ENCODE results near the gene CACNA2D3.

GRCh38 chr3:54299169-54299935, 177.0 kb downstream of the CACNA2D3 start:
- TF ChIP-seq FOXA1 (IDR thresholded peaks at IDR 0.05) (no peak), CTCF (IDR thresholded peaks at IDR 0.05; ENCODE audit: low read depth, low read length, missing input control) (no peak), TAF1 (conservative IDR thresholded peaks at IDR 0.05) (no peak)
